Activated T-helper 17 cell treated with anti-CD3 and anti-CD28 coated beads, Interleukin-2, amount 50 U/mL, for 72 hours (primary cell): ENCODE measurements around the gene ZNF83. TPM values are rescaled to one million over a fixed set of nuclear protein-coding genes. Genes with fewer than 3 reads are reported as not detected.
"Not testable (repeated sequence)": the region's sequence is repeated elsewhere in the genome, so short reads cannot be mapped to it uniquely, and the experiment has no call there.

ENCODE experiments used
- ATAC-seq: fragments of 150-1000 bp; cut with Tn5 transposase; replicated peaks from 2 replicates; pipeline ENCODE4 v1.10.0; 2021; ENCODE audit warnings: mild to moderate bottlenecking, moderate library complexity
- H3K27ac Mint-ChIP-seq: one replicate; pipeline ENCODE4 v1.8.0; 2022; ENCODE audit warnings: mixed read lengths
- H3K27me3 Mint-ChIP-seq: one replicate; pipeline ENCODE4 v1.8.0; 2022; ENCODE audit warnings: mixed read lengths
- H3K36me3 Mint-ChIP-seq: one replicate; pipeline ENCODE4 v1.8.0; 2022; ENCODE audit warnings: low read depth, mild to moderate bottlenecking, mixed read lengths
- H3K4me1 Mint-ChIP-seq: one replicate; pipeline ENCODE4 v1.8.0; 2022; ENCODE audit warnings: mixed read lengths
- H3K4me3 Mint-ChIP-seq: one replicate; pipeline ENCODE4 v1.8.0; 2022; ENCODE audit warnings: mild to moderate bottlenecking, mixed read lengths
- H3K9me3 Mint-ChIP-seq: one replicate; pipeline ENCODE4 v1.8.0; 2022; ENCODE audit warnings: mixed read lengths
- total RNA-seq, 2 donors: library from RNA; stranded (reverse); gene quantifications; one replicate each; pipeline ENCODE4 v1.2.3, GENCODE V29; 2022

The ZNF83 gene
- total RNA-seq, 2 donors from 2014 or later, result 31.2 to 41.8 TPM

- not testable (repeated sequence) for H3K27ac Mint-ChIP-seq, H3K27me3 Mint-ChIP-seq, H3K9me3 Mint-ChIP-seq
- Mint-ChIP-seq H3K4me1 (peaks cover 19% of the 10 kb centered on the region), H3K4me3 (peak overlapping the region; percentile 92), H3K36me3 (peaks cover 56% of the 10 kb centered on the region)
- peak; percentile 16 for ATAC-seq
Observed at GRCh38 chr19:52569638-52569999, 68.5 kb downstream of the ZNF83 start.

GRCh38 chr19:52567921-52568320, 70.2 kb downstream of the ZNF83 start:
- no peak for ATAC-seq
- Mint-ChIP-seq H3K36me3 (peaks cover 51% of the 10 kb centered on the region), H3K9me3 (peaks cover 14% of the 10 kb centered on the region), H3K27me3 (no peaks in the 10 kb centered on the region), H3K4me3 (no peak overlapping the region), H3K4me1 (peaks cover 17% of the 10 kb centered on the region), H3K27ac (no peak overlapping the region)

GRCh38 chr19:52566588-52566987, 71.6 kb downstream of the ZNF83 start:
- Mint-ChIP-seq H3K9me3 (peaks cover 15% of the 10 kb centered on the region), H3K4me1 (peaks cover 11% of the 10 kb centered on the region)

GRCh38 chr19:52566121-52566520, 72.0 kb downstream of the ZNF83 start:
- Mint-ChIP-seq H3K9me3 (peaks cover 15% of the 10 kb centered on the region), H3K4me1 (peaks cover 6% of the 10 kb centered on the region), H3K4me3 (no peak overlapping the region), H3K36me3 (peaks cover 47% of the 10 kb centered on the region), H3K27me3 (no peaks in the 10 kb centered on the region), H3K27ac (no peak overlapping the region)
- ATAC-seq, result no peak

More at GRCh38 chr19:52566588-52566987, 71.6 kb downstream of the ZNF83 start:
- peaks cover 47% of the 10 kb centered on the region for H3K36me3 Mint-ChIP-seq
- no peak overlapping the region for H3K4me3 Mint-ChIP-seq
- ATAC-seq, result no peak
- H3K27ac Mint-ChIP-seq, result no peak overlapping the region
- H3K27me3 Mint-ChIP-seq, result no peaks in the 10 kb centered on the region

Other genes starting within 250 kb of the ZNF83 start
- gene ZNF528, start 240.5 kb downstream of the ZNF83 start, total RNA-seq, result 10 to 100 TPM in 1 of 2 donors, 1 to 10 TPM in 1; 4.9 to 11.7 TPM
- gene ZNF534, start 209.2 kb downstream of the ZNF83 start, total RNA-seq, result not detected
- gene ZNF578, start 184.8 kb downstream of the ZNF83 start, total RNA-seq, result under 1 TPM; 0.11 to 0.85 TPM
- 10 to 100 TPM; 20.5 to 45.0 TPM for gene ZNF808, start 110.7 kb downstream of the ZNF83 start, total RNA-seq
- gene ZNF701, start 68.1 kb downstream of the ZNF83 start, total RNA-seq, result 10 to 100 TPM; 15.1 to 41.6 TPM
- 10 to 100 TPM; 19.9 to 41.8 TPM for gene ZNF611, start 96.7 kb upstream of the ZNF83 start, total RNA-seq
- 10 to 100 TPM in 1 of 2 donors, 1 to 10 TPM in 1; 8.0 to 15.1 TPM for gene ZNF600, start 148.4 kb upstream of the ZNF83 start, total RNA-seq
- gene ZNF28, start 183.3 kb upstream of the ZNF83 start, total RNA-seq, result 10 to 100 TPM; 14.3 to 18.8 TPM
- 10 to 100 TPM in 1 of 2 donors, 1 to 10 TPM in 1; 8.9 to 14.2 TPM for gene ZNF468, start 219.3 kb upstream of the ZNF83 start, total RNA-seq